ENCODE measurements around the gene PRMT6.
"Not testable (repeated sequence)": the region's sequence is repeated elsewhere in the genome, so short reads cannot be mapped to it uniquely, and the experiment has no call there.

PRMT6 gene

GRCh38 chr1:107093395-107093794 is 36.9 kb downstream of the PRMT6 start:
- H4K91ac ChIP-seq (ENCODE audit: low read length); H3K18ac ChIP-seq (ENCODE audit: low read depth in 1 of 2, low read length in 2 of 2); H3K79me1 ChIP-seq (replicated peaks; ENCODE audit: low read length, poor library complexity, severe bottlenecking); H3K9me3 ChIP-seq (ENCODE audit: control insufficient read depth, low read length); H3K27me3 ChIP-seq (ENCODE audit: control insufficient read depth in 1 of 2, insufficient read depth in 1 of 2, low read length in 2 of 2); H2AFZ ChIP-seq (ENCODE audit: low read depth, low read length); H3K14ac ChIP-seq (ENCODE audit: low read length in 2 of 2); H2BK5ac ChIP-seq (ENCODE audit: low read depth, low read length, poor library complexity, severe bottlenecking); H3K9ac ChIP-seq (ENCODE audit: low read length); H3K4ac ChIP-seq (ENCODE audit: low read depth in 1 of 2, low read length in 2 of 2); H2BK15ac ChIP-seq (ENCODE audit: low read depth, poor library complexity, severe bottlenecking); H3K23ac ChIP-seq (ENCODE audit: low read length in 2 of 2); H3K36me3 ChIP-seq (ENCODE audit: control insufficient read depth in 1 of 2, insufficient read depth in 2 of 2, low read depth in 1 of 2, low read length in 2 of 2); H3K4me3 ChIP-seq (ENCODE audit: insufficient read depth in 1 of 2, low read depth in 1 of 2, low read length in 2 of 2); H4K8ac ChIP-seq (ENCODE audit: low read length); H3K4me1 ChIP-seq (ENCODE audit: control insufficient read depth, insufficient read depth, low read depth, low read length); H2BK120ac ChIP-seq (ENCODE audit: low read depth, low read length); H2AK5ac ChIP-seq (ENCODE audit: low read length, severe bottlenecking); H2BK12ac ChIP-seq (ENCODE audit: low read length in 2 of 2); H3K27ac ChIP-seq (ENCODE audit: low read length, poor library complexity, severe bottlenecking); DNase-seq; H3K4me2 ChIP-seq (ENCODE audit: low read length, poor library complexity, severe bottlenecking): not testable (repeated sequence)
- WGBS: 69% methylated on average over 1 of the region's 1 CpG

- Histone ChIP-seq H3K4me1 (ENCODE audit: control insufficient read depth, insufficient read depth, low read depth, low read length) (no peaks in the 10 kb centered on the region), H4K8ac (ENCODE audit: low read length) (no peak overlapping the region), H4K91ac (ENCODE audit: low read length) (no peak overlapping the region), H3K36me3 (ENCODE audit: control insufficient read depth in 1 of 2, insufficient read depth in 2 of 2, low read depth in 1 of 2, low read length in 2 of 2) (no peaks in the 10 kb centered on the region), H2BK12ac (ENCODE audit: low read length in 2 of 2) (no peak overlapping the region), H2BK5ac (ENCODE audit: low read depth, low read length, poor library complexity, severe bottlenecking) (no peak overlapping the region), H3K9ac (ENCODE audit: low read length) (no peak overlapping the region), H3K4me2 (ENCODE audit: low read length, poor library complexity, severe bottlenecking) (no peak overlapping the region), H2BK120ac (ENCODE audit: low read depth, low read length) (no peak overlapping the region), H3K4ac (ENCODE audit: low read depth in 1 of 2, low read length in 2 of 2) (no peak overlapping the region), H3K14ac (ENCODE audit: low read length in 2 of 2) (no peak overlapping the region), H3K9me3 (ENCODE audit: control insufficient read depth, low read length) (no peaks in the 10 kb centered on the region), H3K79me1 (replicated peaks; ENCODE audit: low read length, poor library complexity, severe bottlenecking) (no peaks in the 10 kb centered on the region), H3K4me3 (ENCODE audit: insufficient read depth in 1 of 2, low read depth in 1 of 2, low read length in 2 of 2) (no peak overlapping the region), H2BK15ac (ENCODE audit: low read depth, poor library complexity, severe bottlenecking) (no peak overlapping the region), H3K23ac (ENCODE audit: low read length in 2 of 2) (no peak overlapping the region), H3K27me3 (ENCODE audit: control insufficient read depth in 1 of 2, insufficient read depth in 1 of 2, low read length in 2 of 2) (no peaks in the 10 kb centered on the region), H2AFZ (ENCODE audit: low read depth, low read length) (no peak overlapping the region), H3K27ac (ENCODE audit: low read length, poor library complexity, severe bottlenecking) (no peak overlapping the region), H2AK5ac (ENCODE audit: low read length, severe bottlenecking) (no peak overlapping the region), H3K18ac (ENCODE audit: low read depth in 1 of 2, low read length in 2 of 2) (no peak overlapping the region)
- DNase-seq: no peak
These were observed 39.2 kb downstream of the PRMT6 start for GRCh38 chr1:107095647-107096046.

- H2BK15ac ChIP-seq (ENCODE audit: low read depth, poor library complexity, severe bottlenecking): no peak overlapping the region
- H3K4me1 ChIP-seq (ENCODE audit: control insufficient read depth, insufficient read depth, low read depth, low read length): no peaks in the 10 kb centered on the region
- no peaks in the 10 kb centered on the region for H3K27me3 ChIP-seq (ENCODE audit: control insufficient read depth in 1 of 2, insufficient read depth in 1 of 2, low read length in 2 of 2)
- no peak overlapping the region for H3K4ac ChIP-seq (ENCODE audit: low read depth in 1 of 2, low read length in 2 of 2)
- H3K4me2 ChIP-seq (ENCODE audit: low read length, poor library complexity, severe bottlenecking): no peak overlapping the region
- no peak overlapping the region for H3K4me3 ChIP-seq (ENCODE audit: insufficient read depth in 1 of 2, low read depth in 1 of 2, low read length in 2 of 2)
- DNase-seq: no peak
- H3K23ac ChIP-seq (ENCODE audit: low read length in 2 of 2): no peak overlapping the region
- H4K8ac ChIP-seq (ENCODE audit: low read length): no peak overlapping the region
- no peaks in the 10 kb centered on the region for H3K36me3 ChIP-seq (ENCODE audit: control insufficient read depth in 1 of 2, insufficient read depth in 2 of 2, low read depth in 1 of 2, low read length in 2 of 2)
- no peaks in the 10 kb centered on the region for H3K79me1 ChIP-seq (replicated peaks; ENCODE audit: low read length, poor library complexity, severe bottlenecking)
- no peak overlapping the region for H4K91ac ChIP-seq (ENCODE audit: low read length)
- no peak overlapping the region for H3K9ac ChIP-seq (ENCODE audit: low read length)
- H3K14ac ChIP-seq (ENCODE audit: low read length in 2 of 2): no peak overlapping the region
- H3K27ac ChIP-seq (ENCODE audit: low read length, poor library complexity, severe bottlenecking): no peak overlapping the region
- H3K9me3 ChIP-seq (ENCODE audit: control insufficient read depth, low read length): no peaks in the 10 kb centered on the region
- H2BK12ac ChIP-seq (ENCODE audit: low read length in 2 of 2): no peak overlapping the region
- H2BK5ac ChIP-seq (ENCODE audit: low read depth, low read length, poor library complexity, severe bottlenecking): no peak overlapping the region
- H2AFZ ChIP-seq (ENCODE audit: low read depth, low read length): no peak overlapping the region
- no peak overlapping the region for H3K18ac ChIP-seq (ENCODE audit: low read depth in 1 of 2, low read length in 2 of 2)
- 80% methylated on average over 1 of the region's 2 CpGs for WGBS
- no peak overlapping the region for H2AK5ac ChIP-seq (ENCODE audit: low read length, severe bottlenecking)
- H2BK120ac ChIP-seq (ENCODE audit: low read depth, low read length): no peak overlapping the region
These were observed 40.2 kb downstream of the PRMT6 start for GRCh38 chr1:107096690-107097089.

GRCh38 chr1:107098961-107099360 is 42.5 kb downstream of the PRMT6 start:
- H3K4me2 ChIP-seq (ENCODE audit: low read length, poor library complexity, severe bottlenecking): no peak overlapping the region
- H4K91ac ChIP-seq (ENCODE audit: low read length): no peak overlapping the region
- H4K8ac ChIP-seq (ENCODE audit: low read length): no peak overlapping the region

More at GRCh38 chr1:107098961-107099360, 42.5 kb downstream of the PRMT6 start:
- Histone ChIP-seq H3K36me3 (ENCODE audit: control insufficient read depth in 1 of 2, insufficient read depth in 2 of 2, low read depth in 1 of 2, low read length in 2 of 2) (no peaks in the 10 kb centered on the region), H3K23ac (ENCODE audit: low read length in 2 of 2) (no peak overlapping the region), H2BK15ac (ENCODE audit: low read depth, poor library complexity, severe bottlenecking) (no peak overlapping the region), H3K4me1 (ENCODE audit: control insufficient read depth, insufficient read depth, low read depth, low read length) (no peaks in the 10 kb centered on the region), H3K4ac (ENCODE audit: low read depth in 1 of 2, low read length in 2 of 2) (no peak overlapping the region), H3K18ac (ENCODE audit: low read depth in 1 of 2, low read length in 2 of 2) (no peak overlapping the region), H3K79me1 (replicated peaks; ENCODE audit: low read length, poor library complexity, severe bottlenecking) (no peaks in the 10 kb centered on the region), H2BK12ac (ENCODE audit: low read length in 2 of 2) (no peak overlapping the region), H2AFZ (ENCODE audit: low read depth, low read length) (no peak overlapping the region), H2BK120ac (ENCODE audit: low read depth, low read length) (no peak overlapping the region), H3K9ac (ENCODE audit: low read length) (no peak overlapping the region), H3K14ac (ENCODE audit: low read length in 2 of 2) (no peak overlapping the region), H2AK5ac (ENCODE audit: low read length, severe bottlenecking) (no peak overlapping the region), H3K4me3 (ENCODE audit: insufficient read depth in 1 of 2, low read depth in 1 of 2, low read length in 2 of 2) (no peak overlapping the region), H3K9me3 (ENCODE audit: control insufficient read depth, low read length) (no peaks in the 10 kb centered on the region), H3K27me3 (ENCODE audit: control insufficient read depth in 1 of 2, insufficient read depth in 1 of 2, low read length in 2 of 2) (no peaks in the 10 kb centered on the region), H2BK5ac (ENCODE audit: low read depth, low read length, poor library complexity, severe bottlenecking) (no peak overlapping the region), H3K27ac (ENCODE audit: low read length, poor library complexity, severe bottlenecking) (no peak overlapping the region)
- 67% methylated on average over 2 of the region's 3 CpGs for WGBS
- DNase-seq: no peak
